HUES64 (cell line): Measurements from ENCODE around the gene ST6GALNAC1.
"Not testable (repeated sequence)": the region's sequence is repeated elsewhere in the genome, so short reads cannot be mapped to it uniquely, and the experiment has no call there.

ENCODE experiments used
- H3K27ac ChIP-seq: 2 replicates; pipeline ENCODE4 v1.7.0; 2013; ENCODE audit warnings: low read depth, low read length, inconsistent platforms
- H3K27me3 ChIP-seq: 2 replicates; pipeline ENCODE4 v1.6.1; 2013; ENCODE audit warnings: mild to moderate bottlenecking, low read length; ENCODE audit not compliant: insufficient read depth
- H3K36me3 ChIP-seq: 2 replicates; pipeline ENCODE4 v1.6.1; 2013; ENCODE audit warnings: mild to moderate bottlenecking, low read length; ENCODE audit not compliant: insufficient read depth
- H3K4me1 ChIP-seq: 2 replicates; pipeline ENCODE4 v1.6.1; 2013; ENCODE audit warnings: mild to moderate bottlenecking, low read length, moderate library complexity; ENCODE audit not compliant: insufficient read depth
- H3K4me3 ChIP-seq: 2 replicates; pipeline ENCODE4 v1.5.1; 2013; ENCODE audit warnings: mild to moderate bottlenecking, low read length, moderate library complexity
- H3K9ac ChIP-seq: 2 replicates; pipeline ENCODE4 v1.6.1; 2013; ENCODE audit warnings: mild to moderate bottlenecking, low read depth, low read length
- H3K9me3 ChIP-seq: 2 replicates; pipeline ENCODE4 v1.6.1; 2013; ENCODE audit warnings: low read depth, low read length; ENCODE audit not compliant: insufficient read depth
- WGBS: fragments of 150-250, 120-280 bp; methylation state at CpG from one replicate; pipeline ENCODE4 v1.1.7; 2013; ENCODE audit warnings: missing lambda C conversion rate; 5-methylcytosine and 5-hydroxymethylcytosine counted together

Gene ST6GALNAC1

DNA sequence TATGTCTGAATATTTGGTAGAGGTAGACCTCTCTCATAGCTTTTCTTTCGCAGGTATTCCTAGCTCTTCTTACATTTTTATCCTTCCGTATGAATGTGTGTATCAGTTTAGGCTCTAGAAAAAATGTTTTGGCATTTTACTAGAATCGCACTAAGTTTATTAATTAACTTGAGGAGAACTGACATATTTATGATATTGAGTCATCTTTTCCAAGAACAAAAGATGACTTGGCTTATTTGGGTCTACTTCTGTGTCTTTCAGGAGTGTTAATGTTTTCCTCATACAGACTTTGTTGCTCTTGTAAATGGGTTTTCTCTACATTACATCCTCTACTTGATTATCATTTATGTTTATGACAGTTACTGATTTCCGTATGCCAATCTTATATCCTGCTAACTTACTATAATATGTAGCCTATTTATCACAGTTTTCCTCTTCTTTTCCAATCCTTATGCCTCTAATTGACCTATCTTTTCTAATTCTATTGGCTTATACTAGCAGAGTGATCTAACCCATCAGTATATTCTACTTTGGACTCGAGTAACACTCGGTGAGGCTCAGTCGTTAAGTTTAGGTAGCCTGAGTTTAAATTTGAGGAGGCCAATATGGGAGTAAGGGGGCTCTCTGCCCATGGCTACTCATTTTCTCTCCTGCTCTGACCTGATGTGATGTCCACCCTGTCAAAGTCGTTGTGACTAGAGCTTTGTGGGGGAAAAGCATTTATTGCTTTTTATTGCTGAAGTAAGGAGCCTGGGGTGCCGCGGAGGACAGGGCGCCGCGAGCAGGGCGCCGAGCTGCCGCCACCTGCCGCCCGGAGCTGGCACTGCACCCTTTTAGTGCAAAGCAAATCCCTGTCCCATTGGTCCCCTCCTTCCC is 20.0 kb downstream of the ST6GALNAC1 start:
- H3K9me3 ChIP-seq: no peaks in the 10 kb centered on the region
- no peaks in the 10 kb centered on the region for H3K4me1 ChIP-seq
- H3K27me3 ChIP-seq: 0 out of 2 replicates have a peak, but pooled peaks cover 5% of the 10 kb centered on the region
- H3K36me3 ChIP-seq: no peaks in the 10 kb centered on the region
- H3K9ac ChIP-seq: no peak overlapping the region
- no peak overlapping the region for H3K27ac ChIP-seq
- H3K4me3 ChIP-seq: no peak overlapping the region
- WGBS: 24% methylated on average over 16 of the region's 18 CpGs

- Histone ChIP-seq H3K27me3 (no peaks in the 10 kb centered on the region), H3K9me3 (peaks cover 10% of the 10 kb centered on the region; the same call in 1 of the 2 replicates), H3K4me1 (no peaks in the 10 kb centered on the region), H3K4me3 (no peak overlapping the region), H3K9ac (no peak overlapping the region), H3K36me3 (no peaks in the 10 kb centered on the region), H3K27ac (no peak overlapping the region)
- WGBS: 93% methylated on average over 2 of the region's 2 CpGs
Measured at GRCh38 chr17:76617838-76618237, 25.7 kb downstream of the ST6GALNAC1 start.

GRCh38 chr17:76614912-76615617 is 28.5 kb downstream of the ST6GALNAC1 start:
- no peak overlapping the region for H3K9ac ChIP-seq
- no peaks in the 10 kb centered on the region for H3K36me3 ChIP-seq
- WGBS: 91% methylated on average over 28 of the region's 28 CpGs
- H3K27ac ChIP-seq: no peak overlapping the region
- no peaks in the 10 kb centered on the region for H3K27me3 ChIP-seq
- no peaks in the 10 kb centered on the region for H3K4me1 ChIP-seq
- peaks cover 16% of the 10 kb centered on the region; the same call in 1 of the 2 replicates for H3K9me3 ChIP-seq
- no peak overlapping the region for H3K4me3 ChIP-seq

- not testable (repeated sequence) for H3K36me3 ChIP-seq, H3K4me1 ChIP-seq, H3K9ac ChIP-seq, H3K27me3 ChIP-seq, H3K27ac ChIP-seq, H3K4me3 ChIP-seq
- H3K9me3 ChIP-seq: peaks cover 16% of the 10 kb centered on the region; the same call in 1 of the 2 replicates
- WGBS: 88% methylated on average over 13 of the region's 13 CpGs
Measured at GRCh38 chr17:76614064-76614759, 29.3 kb downstream of the ST6GALNAC1 start.

GRCh38 chr17:76612977-76613851 is 30.3 kb downstream of the ST6GALNAC1 start:
- peaks cover 16% of the 10 kb centered on the region; the same call in 1 of the 2 replicates for H3K9me3 ChIP-seq
- no peaks in the 10 kb centered on the region for H3K36me3 ChIP-seq
- 70% methylated on average over 17 of the region's 17 CpGs for WGBS
- H3K27me3 ChIP-seq: no peaks in the 10 kb centered on the region
- no peaks in the 10 kb centered on the region for H3K4me1 ChIP-seq
- H3K27ac ChIP-seq: no peak overlapping the region
- H3K4me3 ChIP-seq: no peak overlapping the region
- no peak overlapping the region for H3K9ac ChIP-seq

- no peak overlapping the region for H3K9ac ChIP-seq
- no peak overlapping the region for H3K27ac ChIP-seq
- peaks cover 16% of the 10 kb centered on the region; the same call in 1 of the 2 replicates for H3K9me3 ChIP-seq
- WGBS: 96% methylated on average over 4 of the region's 4 CpGs
- H3K4me1 ChIP-seq: no peaks in the 10 kb centered on the region
- no peaks in the 10 kb centered on the region for H3K36me3 ChIP-seq
- H3K4me3 ChIP-seq: no peak overlapping the region
- H3K27me3 ChIP-seq: no peaks in the 10 kb centered on the region
Measured at GRCh38 chr17:76612465-76612864, 31.1 kb downstream of the ST6GALNAC1 start.

DNA sequence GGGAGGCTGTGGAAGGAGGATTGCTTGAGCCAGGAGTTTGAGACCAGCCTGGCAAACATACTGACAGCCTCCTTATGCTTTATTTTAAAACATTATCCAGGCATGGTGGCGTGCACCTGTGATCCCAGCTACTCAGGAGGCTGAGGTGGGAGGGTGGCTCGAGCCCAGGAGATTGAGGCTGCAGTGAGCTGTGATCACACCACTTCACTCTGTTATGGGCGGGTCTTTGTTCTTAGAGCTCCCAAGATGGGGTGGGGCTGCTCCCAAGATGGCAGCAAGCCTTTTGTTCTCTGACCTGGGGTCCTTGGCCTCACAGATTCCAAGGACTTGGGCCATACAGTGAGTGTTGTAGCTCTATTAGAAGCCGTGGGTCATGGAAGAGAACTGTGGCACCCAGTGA is 31.8 kb downstream of the ST6GALNAC1 start:
- H3K9me3 ChIP-seq: peaks cover 16% of the 10 kb centered on the region; the same call in 1 of the 2 replicates
- no peaks in the 10 kb centered on the region for H3K27me3 ChIP-seq
- no peaks in the 10 kb centered on the region for H3K4me1 ChIP-seq
- no peak overlapping the region for H3K4me3 ChIP-seq
- WGBS: 94% methylated on average over 4 of the region's 4 CpGs
- no peaks in the 10 kb centered on the region for H3K36me3 ChIP-seq
- peak overlapping the region; percentile 82; the same call in 1 of the 2 replicates for H3K27ac ChIP-seq
- no peak overlapping the region for H3K9ac ChIP-seq

GRCh38 chr17:76611080-76611749 is 32.3 kb downstream of the ST6GALNAC1 start:
- Histone ChIP-seq H3K27ac (peak overlapping the region; percentile 82; the same call in 1 of the 2 replicates), H3K9me3 (peaks cover 16% of the 10 kb centered on the region; the same call in 1 of the 2 replicates)
- H3K9ac ChIP-seq, H3K27me3 ChIP-seq, H3K4me3 ChIP-seq, H3K36me3 ChIP-seq, H3K4me1 ChIP-seq: not testable (repeated sequence)
- 56% methylated on average over 9 of the region's 13 CpGs for WGBS

GRCh38 chr17:76606685-76607084 is 36.9 kb downstream of the ST6GALNAC1 start:
- not testable (repeated sequence) for H3K27ac ChIP-seq, H3K36me3 ChIP-seq, H3K4me1 ChIP-seq, H3K4me3 ChIP-seq, H3K9ac ChIP-seq, H3K27me3 ChIP-seq, H3K9me3 ChIP-seq
- WGBS: 59% methylated on average over 1 of the region's 1 CpG

DNA sequence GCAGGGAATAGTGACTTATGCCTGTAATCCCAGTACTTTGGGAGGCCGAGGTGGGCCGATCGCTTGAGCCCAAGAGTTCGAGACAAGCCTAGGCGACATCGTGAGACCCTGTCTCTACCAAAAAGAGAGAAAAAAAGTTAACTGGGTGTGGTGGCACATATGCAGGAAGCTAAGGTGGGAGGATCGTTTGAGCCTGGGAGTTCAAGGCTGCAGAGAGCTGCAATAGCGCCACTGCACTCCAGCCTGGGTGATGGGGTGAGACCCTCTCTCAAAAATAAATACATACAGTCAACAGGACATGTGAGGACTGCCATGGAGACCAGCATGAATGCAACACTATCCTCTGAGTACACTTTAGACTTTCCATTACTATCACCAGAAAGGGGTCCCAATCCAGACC is 42.5 kb downstream of the ST6GALNAC1 start:
- WGBS: 89% methylated on average over 8 of the region's 8 CpGs
- H3K27me3 ChIP-seq: no peaks in the 10 kb centered on the region
- no peak overlapping the region for H3K4me3 ChIP-seq
- peaks cover 15% of the 10 kb centered on the region; the same call in 1 of the 2 replicates for H3K4me1 ChIP-seq
- no peaks in the 10 kb centered on the region for H3K9me3 ChIP-seq
- H3K9ac ChIP-seq: no peak overlapping the region
- peak overlapping the region; percentile 11; the same call in 1 of the 2 replicates for H3K27ac ChIP-seq
- no peaks in the 10 kb centered on the region for H3K36me3 ChIP-seq
